NCI-H2227 (cell line): ENCODE measurements around the gene C1orf87.
A peak's percentile ranks its signal among the peaks of the same experiment; 100 is the strongest.
"Not testable (repeated sequence)": the region's sequence is repeated elsewhere in the genome, so short reads cannot be mapped to it uniquely, and the experiment has no call there.

Experiments
- DNase-seq: peaks from one replicate; lab custom pipeline; 2025; ENCODE audit not compliant: unreplicated experiment; lab: John Stamatoyannopoulos, UW

C1orf87 gene

GRCh38 chr1:59997479-59998115 is 76.0 kb downstream of the C1orf87 start:
- no peak for DNase-seq

GRCh38 chr1:59994302-59995198 is 79.0 kb downstream of the C1orf87 start:
- DNase-seq = no peak

- DNase-seq = no peak
These were observed 81.3 kb downstream of the C1orf87 start for GRCh38 chr1:59992040-59992820.

- DNase-seq = no peak
These were observed 83.1 kb downstream of the C1orf87 start for GRCh38 chr1:59990470-59990869.

GRCh38 chr1:59986516-59987310 is 86.9 kb downstream of the C1orf87 start:
- DNase-seq = no peak

- no peak for DNase-seq
These were observed 87.6 kb downstream of the C1orf87 start for GRCh38 chr1:59985911-59986515.

GRCh38 chr1:59979666-59980065 is 93.9 kb downstream of the C1orf87 start:
- DNase-seq = no peak

GRCh38 chr1:59978511-59978910 is 95.1 kb downstream of the C1orf87 start:
- no peak for DNase-seq

- DNase-seq = no peak
These were observed 95.5 kb downstream of the C1orf87 start for GRCh38 chr1:59978026-59978425.

- DNase-seq = no peak
These were observed 96.5 kb downstream of the C1orf87 start for GRCh38 chr1:59977075-59977410.

GRCh38 chr1:59976194-59977074 is 97.1 kb downstream of the C1orf87 start:
- DNase-seq = peak; percentile 71

GRCh38 chr1:59973719-59974118 is 99.9 kb downstream of the C1orf87 start:
- no peak for DNase-seq

- DNase-seq = peak; percentile 60
These were observed 101.2 kb downstream of the C1orf87 start for GRCh38 chr1:59972216-59972927.

GRCh38 chr1:59971464-59971911 is 102.1 kb downstream of the C1orf87 start:
- DNase-seq = peak; percentile 82

- not testable (repeated sequence) for DNase-seq
These were observed 103.9 kb downstream of the C1orf87 start for GRCh38 chr1:59969542-59970175.

GRCh38 chr1:59968746-59969145 is 104.8 kb downstream of the C1orf87 start:
- not testable (repeated sequence) for DNase-seq

- DNase-seq = no peak
These were observed 105.8 kb downstream of the C1orf87 start for GRCh38 chr1:59967780-59968179.

- no peak for DNase-seq
These were observed 106.4 kb downstream of the C1orf87 start for GRCh38 chr1:59967141-59967697.
